Right atrium auricular region (tissue), 2 donors: Measurements from ENCODE around the gene SLC26A1. TPM values are rescaled to one million over a fixed set of nuclear protein-coding genes. Genes with fewer than 3 reads are reported as not detected.
"Not testable (repeated sequence)": the region's sequence is repeated elsewhere in the genome, so short reads cannot be mapped to it uniquely, and the experiment has no call there.

Experiments
- DNase-seq: peaks from one replicate; pipeline ENCODE4 v3.0.0-alpha.2; 2019; ENCODE audit warnings: low spot score
- H3K27ac ChIP-seq, 2 donors: fragments of 200-600 bp; sonication (generic); 1 replicate in 1 of 2; 2 replicates in 1 of 2; pipeline ENCODE4 v1.5.1; 2016 to 2019
- H3K27me3 ChIP-seq, 2 donors: fragments of 200-600 bp; sonication (generic); one replicate each; pipeline versions ENCODE4 v1.5.1 to v1.6.0; 2017 to 2019
- H3K36me3 ChIP-seq: fragments of 200-600 bp; sonication (generic); one replicate; pipeline ENCODE4 v1.5.1; 2016
- H3K4me1 ChIP-seq, 2 donors: fragments of 200-600 bp; sonication (generic); one replicate each; pipeline versions ENCODE4 v1.5.1 to v1.6.0; 2017 to 2019
- H3K4me3 ChIP-seq, 2 donors: fragments of 200-600 bp; sonication (generic); 1 replicate in 1 of 2; 2 replicates in 1 of 2; pipeline ENCODE4 v1.5.1; 2017 to 2019; ENCODE audit warnings: mild to moderate bottlenecking in 1 of 2, moderate library complexity in 1 of 2
- H3K9me3 ChIP-seq, 2 donors: fragments of 200-600 bp; sonication (generic); one replicate each; pipeline ENCODE4 v1.5.1; 2019
- total RNA-seq, 2 donors: library from RNA; depleted of rRNA; stranded (reverse); fragments of >200 nt; gene quantifications; one replicate each; pipeline ENCODE4 v1.1.0, GENCODE V29; 2016
- TF ChIP-seq, protein P1 (sequence below), 2 donors: fragments of 200-600 bp; sonication (generic); IDR thresholded peaks; one replicate each; pipeline ENCODE4 v1.5.1; 2019; ENCODE audit warnings: antibody characterized with exemption in 2 of 2

The SLC26A1 gene
- total RNA-seq, 2 donors from 2014 or later: not detected

DNA sequence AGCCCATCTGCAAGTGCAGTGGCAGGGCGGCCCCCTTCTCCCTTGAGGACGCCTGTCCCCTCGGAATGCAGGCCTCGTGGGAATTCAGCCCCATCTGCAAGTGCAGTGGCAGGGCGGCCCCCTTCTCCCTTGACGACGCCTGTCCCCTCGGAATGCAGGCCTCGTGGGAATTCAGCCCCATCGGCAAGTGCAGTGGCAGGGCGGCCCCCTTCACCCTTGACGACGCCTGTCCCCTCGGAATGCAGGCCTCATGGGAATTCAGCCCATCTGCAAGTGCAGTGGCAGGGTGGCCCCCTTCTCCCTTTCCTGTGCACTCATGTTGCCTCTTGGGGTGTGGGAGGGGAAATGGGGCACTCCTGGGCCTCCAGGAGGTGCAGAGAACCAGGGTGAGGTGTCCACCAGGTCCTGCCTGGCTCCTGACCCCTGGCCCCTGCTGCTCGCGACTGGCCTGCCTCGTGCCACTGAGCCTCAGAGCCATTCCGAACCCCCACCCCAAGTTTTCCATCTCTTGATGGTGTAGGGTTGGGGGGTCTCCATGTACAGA lies 6.8 kb upstream of the SLC26A1 start:
- H3K4me3 ChIP-seq: no peak overlapping the region
- TF ChIP-seq, protein P1, sequence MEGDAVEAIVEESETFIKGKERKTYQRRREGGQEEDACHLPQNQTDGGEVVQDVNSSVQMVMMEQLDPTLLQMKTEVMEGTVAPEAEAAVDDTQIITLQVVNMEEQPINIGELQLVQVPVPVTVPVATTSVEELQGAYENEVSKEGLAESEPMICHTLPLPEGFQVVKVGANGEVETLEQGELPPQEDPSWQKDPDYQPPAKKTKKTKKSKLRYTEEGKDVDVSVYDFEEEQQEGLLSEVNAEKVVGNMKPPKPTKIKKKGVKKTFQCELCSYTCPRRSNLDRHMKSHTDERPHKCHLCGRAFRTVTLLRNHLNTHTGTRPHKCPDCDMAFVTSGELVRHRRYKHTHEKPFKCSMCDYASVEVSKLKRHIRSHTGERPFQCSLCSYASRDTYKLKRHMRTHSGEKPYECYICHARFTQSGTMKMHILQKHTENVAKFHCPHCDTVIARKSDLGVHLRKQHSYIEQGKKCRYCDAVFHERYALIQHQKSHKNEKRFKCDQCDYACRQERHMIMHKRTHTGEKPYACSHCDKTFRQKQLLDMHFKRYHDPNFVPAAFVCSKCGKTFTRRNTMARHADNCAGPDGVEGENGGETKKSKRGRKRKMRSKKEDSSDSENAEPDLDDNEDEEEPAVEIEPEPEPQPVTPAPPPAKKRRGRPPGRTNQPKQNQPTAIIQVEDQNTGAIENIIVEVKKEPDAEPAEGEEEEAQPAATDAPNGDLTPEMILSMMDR (IDR thresholded peaks at IDR 0.05): no peak
- no peaks in the 10 kb centered on the region for H3K9me3 ChIP-seq
- H3K36me3 ChIP-seq: no peaks in the 10 kb centered on the region
- peaks cover 0 to 36% of the 10 kb centered on the region in 2 donors for H3K4me1 ChIP-seq
- peaks cover 12 to 37% of the 10 kb centered on the region in 2 donors for H3K27me3 ChIP-seq
- H3K27ac ChIP-seq: no peak overlapping the region
- DNase-seq: no peak

DNA sequence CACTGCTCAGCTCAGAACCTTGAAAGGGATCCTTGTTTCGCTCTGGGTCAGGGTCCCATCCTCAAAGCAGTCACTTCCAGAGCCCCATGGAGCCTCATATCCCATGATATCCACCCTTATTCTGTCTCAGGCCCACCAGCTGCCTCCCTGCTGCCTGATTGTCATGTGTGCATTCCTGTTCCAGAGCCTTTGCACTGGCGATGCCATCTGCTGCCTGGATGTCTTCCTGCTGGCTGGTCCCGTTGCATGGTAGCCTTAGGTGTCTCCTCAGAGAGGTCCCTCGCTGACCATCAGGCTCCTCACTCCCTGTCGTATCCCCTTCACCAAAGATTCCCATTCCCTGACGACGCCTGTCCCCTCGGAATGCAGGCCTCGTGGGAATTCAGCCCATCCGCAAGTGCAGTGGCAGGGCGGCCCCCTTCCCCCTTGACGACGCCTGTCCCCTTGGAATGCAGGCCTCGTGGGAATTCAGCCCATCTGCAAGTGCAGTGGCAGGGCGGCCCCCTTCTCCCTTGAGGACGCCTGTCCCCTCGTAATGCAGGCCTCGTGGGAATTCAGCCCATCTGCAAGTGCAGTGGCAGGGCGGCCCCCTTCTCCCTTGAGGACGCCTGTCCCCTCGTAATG lies 6.1 kb upstream of the SLC26A1 start:
- not testable (repeated sequence) for H3K9me3 ChIP-seq, H3K36me3 ChIP-seq, H3K27ac ChIP-seq, H3K4me3 ChIP-seq, DNase-seq
- Histone ChIP-seq H3K4me1 (peaks cover 0 to 36% of the 10 kb centered on the region in 2 donors), H3K27me3 (peaks cover 12 to 37% of the 10 kb centered on the region in 2 donors)

DNA sequence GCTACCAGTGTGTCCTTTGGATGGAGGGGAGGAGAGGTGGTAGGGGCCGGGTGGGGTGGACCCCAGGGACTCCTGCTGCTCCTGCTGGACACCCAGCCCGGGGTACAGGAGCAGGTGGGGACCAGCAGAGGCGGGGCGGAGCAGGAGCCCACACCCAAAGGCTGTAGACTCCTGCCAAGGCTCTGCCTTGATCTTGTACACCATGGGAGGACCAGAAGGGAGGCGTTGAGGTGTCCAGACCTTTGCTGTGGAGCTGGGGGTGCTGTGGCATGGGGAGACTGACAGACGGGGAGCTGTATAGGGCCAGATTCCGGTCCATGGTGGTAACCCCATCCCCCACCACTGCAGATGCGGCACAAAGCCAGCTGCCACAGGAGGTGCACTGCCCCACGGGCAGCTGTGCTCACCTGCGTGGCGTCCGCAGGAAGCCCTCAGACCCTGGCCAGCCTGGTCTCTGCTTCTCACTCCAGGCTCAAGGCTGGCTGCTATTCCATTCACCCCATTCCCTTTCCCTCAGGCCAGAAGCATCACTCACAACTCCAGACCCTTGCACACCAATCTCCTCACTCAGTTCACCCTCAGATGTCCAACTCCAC lies 5.0 kb upstream of the SLC26A1 start:
- H3K27me3 ChIP-seq: peaks cover 6 to 32% of the 10 kb centered on the region in 2 donors
- TF ChIP-seq, protein P1 (IDR thresholded peaks at IDR 0.05): no peak
- H3K9me3 ChIP-seq: no peaks in the 10 kb centered on the region
- no peak overlapping the region for H3K4me3 ChIP-seq
- no peaks in the 10 kb centered on the region for H3K36me3 ChIP-seq
- H3K4me1 ChIP-seq: peaks cover 0 to 32% of the 10 kb centered on the region in 2 donors
- DNase-seq: no peak
- H3K27ac ChIP-seq: no peak overlapping the region

DNA sequence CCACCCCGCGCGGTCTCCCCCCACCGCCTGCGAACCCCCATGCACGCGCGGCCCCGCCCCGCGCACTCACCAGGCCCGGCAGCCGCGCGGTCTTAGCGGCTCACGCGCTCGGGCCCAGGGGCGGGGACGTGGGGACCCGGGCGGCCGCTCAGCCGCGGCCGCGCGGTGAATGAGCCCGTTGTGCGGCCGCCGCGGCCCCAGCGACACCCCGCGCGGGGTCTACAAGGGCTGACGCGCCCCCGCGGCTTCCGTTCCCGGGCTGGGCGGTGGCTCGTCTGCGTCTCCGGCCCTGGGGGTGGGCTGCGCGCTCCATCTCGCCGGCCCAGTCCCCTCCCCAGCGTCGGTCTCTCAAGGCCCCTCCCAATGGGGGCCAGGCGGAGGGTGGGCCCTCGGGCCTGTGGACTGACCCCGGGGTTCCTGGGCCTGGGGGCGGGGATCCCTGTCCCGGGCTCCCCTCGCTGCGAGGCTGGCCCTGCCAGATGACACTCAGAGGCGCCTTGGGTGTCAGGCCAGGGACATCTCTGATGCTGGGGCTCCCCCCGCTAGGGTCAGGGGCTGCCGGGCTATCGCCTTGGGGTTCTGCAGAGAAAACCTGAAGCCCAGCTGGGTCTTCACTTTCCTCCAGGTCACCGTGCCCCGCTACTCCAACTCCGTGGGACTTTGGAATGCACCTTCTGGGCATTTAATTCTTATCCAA lies 4.3 kb upstream of the SLC26A1 start:
- peak overlapping the region; percentile 5 to 48 for H3K4me3 ChIP-seq
- TF ChIP-seq, protein P1 (IDR thresholded peaks at IDR 0.05): no peak
- no peak for DNase-seq

DNA sequence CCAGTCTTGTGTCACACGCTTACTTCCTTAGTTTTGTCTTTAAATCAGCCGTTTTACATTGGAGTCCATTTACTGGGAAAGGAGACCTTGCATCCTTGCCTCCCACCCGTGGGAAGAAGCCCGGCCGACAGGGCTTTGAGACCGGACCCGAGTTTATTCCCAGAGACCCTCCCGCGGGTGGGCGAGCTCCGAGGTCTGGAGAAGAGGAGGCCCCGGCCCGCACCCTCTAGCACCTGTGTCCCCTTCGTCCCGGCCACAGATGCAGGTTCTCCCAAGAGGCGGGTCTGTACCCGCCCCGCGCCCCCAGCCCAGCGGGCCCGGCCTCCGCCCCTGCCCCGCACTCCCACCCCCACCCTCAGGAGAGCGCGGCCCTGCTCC lies 3.8 kb upstream of the SLC26A1 start:
- no peak for DNase-seq
- TF ChIP-seq, protein P1 (IDR thresholded peaks at IDR 0.05): no peak
- H3K36me3 ChIP-seq: no peaks in the 10 kb centered on the region
- no peak overlapping the region for H3K27ac ChIP-seq
- peak overlapping the region in 1 of 2 donors; percentile 48 for H3K4me3 ChIP-seq
- H3K27me3 ChIP-seq: peaks cover 4 to 20% of the 10 kb centered on the region in 2 donors
- no peaks in the 10 kb centered on the region for H3K9me3 ChIP-seq
- H3K4me1 ChIP-seq: peaks cover 0 to 20% of the 10 kb centered on the region in 2 donors

More for the DNA sequence above, 4.3 kb upstream of the SLC26A1 start:
- Histone ChIP-seq H3K4me1 (peaks cover 0 to 26% of the 10 kb centered on the region in 2 donors), H3K9me3 (no peaks in the 10 kb centered on the region), H3K27ac (no peak overlapping the region), H3K27me3 (peaks cover 6 to 25% of the 10 kb centered on the region in 2 donors), H3K36me3 (no peaks in the 10 kb centered on the region)
